Peyer's patch (tissue), 4 donors: ENCODE results near the gene VPS45.

Experiments used
- CTCF ChIP-seq, 6 experiments: fragments of 450-650 bp in 4 of 6; fragments of 200-600 bp in 2 of 6; sonication (generic) in 1 of 6; IDR thresholded peaks; one replicate each; pipeline ENCODE4 v1.5.1; 2017 to 2019; ENCODE audit warnings: antibody characterized with exemption in 6 of 6, mild to moderate bottlenecking in 3 of 6, moderate library complexity in 1 of 6
- POLR2A ChIP-seq, 2 donors: fragments of 450-650 bp; IDR thresholded peaks; one replicate each; pipeline ENCODE4 v1.5.1; 2017; ENCODE audit warnings: antibody characterized with exemption in 2 of 2, mild to moderate bottlenecking in 2 of 2, moderate library complexity in 2 of 2

GRCh38 chr1:150162582-150162861 lies 94.9 kb downstream of the VPS45 start:
- TF ChIP-seq CTCF (IDR thresholded peaks at IDR 0.05) (no peak), POLR2A (IDR thresholded peaks at IDR 0.05) (no peak)
